ENCODE measurements around the gene LSM12.
A peak's percentile ranks its signal among the peaks of the same experiment; 100 is the strongest.
"Not testable (repeated sequence)": the region's sequence is repeated elsewhere in the genome, so short reads cannot be mapped to it uniquely, and the experiment has no call there.

Gene LSM12

GRCh38 chr17:44108440-44109311, 42.2 kb upstream of the LSM12 start:
- no peak overlapping the region for H3K9ac ChIP-seq (ENCODE audit: low read length)
- H3K4me3 ChIP-seq (ENCODE audit: low read length) = no peak overlapping the region
- H3K4me1 ChIP-seq (ENCODE audit: control insufficient read depth, insufficient read depth, low read length) = peaks cover 39% of the 10 kb centered on the region
- no peaks in the 10 kb centered on the region for H3K9me3 ChIP-seq (ENCODE audit: control insufficient read depth, low read length)
- no peaks in the 10 kb centered on the region for H3K27me3 ChIP-seq (ENCODE audit: control insufficient read depth, insufficient read depth, low read length)
- H3K36me3 ChIP-seq (ENCODE audit: control insufficient read depth, insufficient read depth, low read length) = peaks cover 4% of the 10 kb centered on the region

- H3K4me1 ChIP-seq (ENCODE audit: control insufficient read depth, insufficient read depth, low read length) = peaks cover 38% of the 10 kb centered on the region
- H3K9ac ChIP-seq (ENCODE audit: low read length) = no peak overlapping the region
- H3K27me3 ChIP-seq (ENCODE audit: control insufficient read depth, insufficient read depth, low read length) = no peaks in the 10 kb centered on the region
- H3K36me3 ChIP-seq (ENCODE audit: control insufficient read depth, insufficient read depth, low read length) = peaks cover 4% of the 10 kb centered on the region
- no peaks in the 10 kb centered on the region for H3K9me3 ChIP-seq (ENCODE audit: control insufficient read depth, low read length)
- no peak overlapping the region for H3K4me3 ChIP-seq (ENCODE audit: low read length)
Measured at GRCh38 chr17:44106801-44107200, 40.3 kb upstream of the LSM12 start.

GRCh38 chr17:44105941-44106340, 39.5 kb upstream of the LSM12 start:
- Histone ChIP-seq H3K4me1 (ENCODE audit: control insufficient read depth, insufficient read depth, low read length) (peaks cover 29% of the 10 kb centered on the region), H3K4me3 (ENCODE audit: low read length) (no peak overlapping the region), H3K9me3 (ENCODE audit: control insufficient read depth, low read length) (no peaks in the 10 kb centered on the region), H3K27me3 (ENCODE audit: control insufficient read depth, insufficient read depth, low read length) (no peaks in the 10 kb centered on the region), H3K9ac (ENCODE audit: low read length) (no peak overlapping the region), H3K36me3 (ENCODE audit: control insufficient read depth, insufficient read depth, low read length) (peaks cover 4% of the 10 kb centered on the region)

GRCh38 chr17:44105483-44105882, 39.0 kb upstream of the LSM12 start:
- Histone ChIP-seq H3K9ac (ENCODE audit: low read length) (no peak overlapping the region), H3K36me3 (ENCODE audit: control insufficient read depth, insufficient read depth, low read length) (peaks cover 4% of the 10 kb centered on the region), H3K9me3 (ENCODE audit: control insufficient read depth, low read length) (no peaks in the 10 kb centered on the region), H3K4me1 (ENCODE audit: control insufficient read depth, insufficient read depth, low read length) (peaks cover 25% of the 10 kb centered on the region), H3K27me3 (ENCODE audit: control insufficient read depth, insufficient read depth, low read length) (no peaks in the 10 kb centered on the region), H3K4me3 (ENCODE audit: low read length) (no peak overlapping the region)

- Histone ChIP-seq H3K9ac (ENCODE audit: low read length) (no peak overlapping the region), H3K4me3 (ENCODE audit: low read length) (no peak overlapping the region), H3K4me1 (ENCODE audit: control insufficient read depth, insufficient read depth, low read length) (peaks cover 3% of the 10 kb centered on the region), H3K27me3 (ENCODE audit: control insufficient read depth, insufficient read depth, low read length) (no peaks in the 10 kb centered on the region), H3K36me3 (ENCODE audit: control insufficient read depth, insufficient read depth, low read length) (no peaks in the 10 kb centered on the region), H3K9me3 (ENCODE audit: control insufficient read depth, low read length) (no peaks in the 10 kb centered on the region)
Measured at GRCh38 chr17:44102849-44103622, 36.6 kb upstream of the LSM12 start.

- peaks cover 10% of the 10 kb centered on the region for H3K4me1 ChIP-seq (ENCODE audit: control insufficient read depth, insufficient read depth, low read length)
- not testable (repeated sequence) for H3K9ac ChIP-seq (ENCODE audit: low read length); H3K36me3 ChIP-seq (ENCODE audit: control insufficient read depth, insufficient read depth, low read length); H3K27me3 ChIP-seq (ENCODE audit: control insufficient read depth, insufficient read depth, low read length); H3K4me3 ChIP-seq (ENCODE audit: low read length); H3K9me3 ChIP-seq (ENCODE audit: control insufficient read depth, low read length)
Measured at GRCh38 chr17:44101858-44102257, 35.4 kb upstream of the LSM12 start.

GRCh38 chr17:44097110-44097958, 30.9 kb upstream of the LSM12 start:
- Histone ChIP-seq H3K4me1 (ENCODE audit: control insufficient read depth, insufficient read depth, low read length) (peaks cover 17% of the 10 kb centered on the region), H3K36me3 (ENCODE audit: control insufficient read depth, insufficient read depth, low read length) (peaks cover 1% of the 10 kb centered on the region), H3K9ac (ENCODE audit: low read length) (no peak overlapping the region), H3K9me3 (ENCODE audit: control insufficient read depth, low read length) (no peaks in the 10 kb centered on the region), H3K27me3 (ENCODE audit: control insufficient read depth, insufficient read depth, low read length) (no peaks in the 10 kb centered on the region), H3K4me3 (ENCODE audit: low read length) (no peak overlapping the region)

- Histone ChIP-seq H3K4me3 (ENCODE audit: low read length) (no peak overlapping the region), H3K9me3 (ENCODE audit: control insufficient read depth, low read length) (no peaks in the 10 kb centered on the region), H3K36me3 (ENCODE audit: control insufficient read depth, insufficient read depth, low read length) (peaks cover 5% of the 10 kb centered on the region), H3K9ac (ENCODE audit: low read length) (peak overlapping the region; percentile 43), H3K4me1 (ENCODE audit: control insufficient read depth, insufficient read depth, low read length) (peaks cover 17% of the 10 kb centered on the region), H3K27me3 (ENCODE audit: control insufficient read depth, insufficient read depth, low read length) (no peaks in the 10 kb centered on the region)
Measured at GRCh38 chr17:44095647-44096496, 29.4 kb upstream of the LSM12 start.

- Histone ChIP-seq H3K36me3 (ENCODE audit: control insufficient read depth, insufficient read depth, low read length) (peaks cover 5% of the 10 kb centered on the region), H3K4me1 (ENCODE audit: control insufficient read depth, insufficient read depth, low read length) (peaks cover 17% of the 10 kb centered on the region), H3K9ac (ENCODE audit: low read length) (no peak overlapping the region), H3K9me3 (ENCODE audit: control insufficient read depth, low read length) (no peaks in the 10 kb centered on the region), H3K4me3 (ENCODE audit: low read length) (no peak overlapping the region), H3K27me3 (ENCODE audit: control insufficient read depth, insufficient read depth, low read length) (no peaks in the 10 kb centered on the region)
Measured at GRCh38 chr17:44095388-44095646, 28.8 kb upstream of the LSM12 start.

GRCh38 chr17:44094701-44095387, 28.4 kb upstream of the LSM12 start:
- Histone ChIP-seq H3K27me3 (ENCODE audit: control insufficient read depth, insufficient read depth, low read length) (no peaks in the 10 kb centered on the region), H3K4me3 (ENCODE audit: low read length) (no peak overlapping the region), H3K9me3 (ENCODE audit: control insufficient read depth, low read length) (no peaks in the 10 kb centered on the region), H3K4me1 (ENCODE audit: control insufficient read depth, insufficient read depth, low read length) (peaks cover 17% of the 10 kb centered on the region), H3K9ac (ENCODE audit: low read length) (no peak overlapping the region), H3K36me3 (ENCODE audit: control insufficient read depth, insufficient read depth, low read length) (peaks cover 5% of the 10 kb centered on the region)

All from mucosa of stomach (tissue), 1 donor.